Uterus (tissue), 4 donors: ENCODE measurements around the gene CACNA2D4. TPM values are rescaled to one million over a fixed set of nuclear protein-coding genes. Genes with fewer than 3 reads are reported as not detected.

Experiments used
- DNase-seq, 2 donors: peaks; one replicate each; pipeline ENCODE4 v3.0.0-alpha.2; 2019 to 2020
- H3K27ac ChIP-seq, 2 donors: fragments of 200-600 bp; sonication (generic); 1 replicate in 1 of 2; 2 replicates in 1 of 2; pipeline ENCODE4 v1.5.1; 2016 to 2018
- H3K27me3 ChIP-seq, 2 donors: fragments of 200-600 bp; sonication (generic); one replicate each; pipeline ENCODE4 v1.5.1; 2018 to 2019; ENCODE audit warnings: control low read depth in 1 of 2
- H3K36me3 ChIP-seq, 2 donors: fragments of 200-600 bp; sonication (generic); one replicate each; pipeline ENCODE4 v1.5.1; 2019; ENCODE audit warnings: control low read depth in 1 of 2
- H3K4me1 ChIP-seq, 2 donors: fragments of 200-600 bp; sonication (generic); one replicate each; pipeline ENCODE4 v1.5.1; 2018 to 2019; ENCODE audit warnings: control low read depth in 1 of 2
- H3K4me3 ChIP-seq, 2 donors: fragments of 200-600 bp; sonication (generic); 1 replicate in 1 of 2; 2 replicates in 1 of 2; pipeline ENCODE4 v1.5.1; 2018 to 2019; ENCODE audit warnings: mild to moderate bottlenecking in 1 of 2
- H3K9me3 ChIP-seq, 2 donors: fragments of 200-600 bp; sonication (generic); one replicate each; pipeline ENCODE4 v1.5.1; 2019; ENCODE audit warnings: control low read depth in 1 of 2
- CTCF ChIP-seq, 4 experiments: fragments of 200-600 bp in 2 of 4; fragments of 450-650 bp in 2 of 4; sonication (generic) in 2 of 4; IDR thresholded peaks; one replicate each; pipeline ENCODE4 v1.5.1; 2016 to 2019; ENCODE audit warnings: antibody characterized with exemption in 4 of 4, mild to moderate bottlenecking in 2 of 4, moderate library complexity in 1 of 4
- POLR2A ChIP-seq, 2 donors: fragments of 450-650 bp; IDR thresholded peaks; one replicate each; pipeline ENCODE4 v1.6.1; 2016; ENCODE audit warnings: antibody characterized with exemption in 2 of 2, mild to moderate bottlenecking in 1 of 2, moderate library complexity in 1 of 2
- intact Hi-C: fragments of 100-400 bp; cut with DNase I; formaldehyde crosslinking; loops from one replicate; pipeline ENCODE4 v1.15.1; 2023; ENCODE audit warnings: low total_unique reads
- total RNA-seq, 4 donors: library from RNA; depleted of rRNA in 3 of 4; stranded (reverse); fragments of >200 nt in 3 of 4; gene quantifications; one replicate each; pipeline versions ENCODE4 v1.1.0 to v1.2.4, GENCODE V29; 2014 to 2023
- donor health status: DM: yes; HTN: yes; CAD: no.

The CACNA2D4 gene
- total RNA-seq, 4 donors from 2014 or later: 2.6 to 4.1 (median 4.0) TPM; not detected in 1

- DNase-seq: no peak
Observed at GRCh38 chr12:1794440-1795090, 123.9 kb downstream of the CACNA2D4 start.

GRCh38 chr12:1793426-1794210, 124.8 kb downstream of the CACNA2D4 start:
- no peak overlapping the region for H3K4me3 ChIP-seq
- TF ChIP-seq POLR2A (IDR thresholded peaks at IDR 0.05): no peak
- TF ChIP-seq CTCF (IDR thresholded peaks at IDR 0.05): no peak
- H3K27me3 ChIP-seq: no peaks in the 10 kb centered on the region
- H3K27ac ChIP-seq: no peak overlapping the region
- H3K9me3 ChIP-seq: no peaks in the 10 kb centered on the region
- DNase-seq: no peak
- H3K4me1 ChIP-seq: peaks cover 0 to 7% of the 10 kb centered on the region in 2 donors
- intact Hi-C loops: loop anchor here (5.0 to 10.0 kb wide), 2 partner anchors 141 to 791 kb away; no protein-coding TSS in a partner anchor
- no peaks in the 10 kb centered on the region for H3K36me3 ChIP-seq

More at GRCh38 chr12:1794440-1795090, 123.9 kb downstream of the CACNA2D4 start:
- TF ChIP-seq POLR2A (IDR thresholded peaks at IDR 0.05): no peak
- no peak for TF ChIP-seq CTCF (IDR thresholded peaks at IDR 0.05)
- Histone ChIP-seq H3K9me3 (no peaks in the 10 kb centered on the region), H3K27me3 (no peaks in the 10 kb centered on the region), H3K36me3 (no peaks in the 10 kb centered on the region), H3K4me1 (peaks cover 0 to 7% of the 10 kb centered on the region in 2 donors), H3K27ac (no peak overlapping the region), H3K4me3 (no peak overlapping the region)
- intact Hi-C loops: loop anchor here (5.0 to 10.0 kb wide), 4 partner anchors 142 to 790 kb away; no protein-coding TSS in a partner anchor

DNA sequence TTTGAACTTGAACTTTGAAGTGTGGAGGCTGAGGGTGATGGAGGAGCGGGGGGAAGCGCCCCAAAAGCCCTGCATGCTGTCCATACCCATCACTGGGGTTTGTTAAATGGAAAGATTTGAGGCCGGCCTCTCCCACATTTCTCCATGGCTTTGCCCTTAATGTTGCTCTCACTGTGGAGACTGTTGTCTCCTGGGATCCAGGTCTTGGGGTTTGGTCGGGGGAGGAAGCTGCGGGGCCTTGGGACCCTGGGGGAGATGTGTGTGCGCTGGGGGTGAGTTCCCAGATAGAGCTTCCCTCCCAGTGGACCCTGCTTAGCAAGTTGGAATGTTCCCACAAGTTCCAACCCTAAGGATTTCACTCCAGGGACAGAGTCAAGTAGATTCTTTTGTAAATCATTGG, 126.0 kb downstream of the CACNA2D4 start:
- TF ChIP-seq POLR2A (IDR thresholded peaks at IDR 0.05) (no peak), CTCF (IDR thresholded peaks at IDR 0.05) (no peak)
- Histone ChIP-seq H3K9me3 (no peaks in the 10 kb centered on the region), H3K36me3 (no peaks in the 10 kb centered on the region), H3K27me3 (no peaks in the 10 kb centered on the region), H3K27ac (no peak overlapping the region), H3K4me3 (no peak overlapping the region), H3K4me1 (peaks cover 0 to 7% of the 10 kb centered on the region in 2 donors)
- no peak for DNase-seq
- intact Hi-C loops: loop anchor here (5.0 to 10.0 kb wide), 2 partner anchors 140 to 792 kb away; no protein-coding TSS in a partner anchor

DNA sequence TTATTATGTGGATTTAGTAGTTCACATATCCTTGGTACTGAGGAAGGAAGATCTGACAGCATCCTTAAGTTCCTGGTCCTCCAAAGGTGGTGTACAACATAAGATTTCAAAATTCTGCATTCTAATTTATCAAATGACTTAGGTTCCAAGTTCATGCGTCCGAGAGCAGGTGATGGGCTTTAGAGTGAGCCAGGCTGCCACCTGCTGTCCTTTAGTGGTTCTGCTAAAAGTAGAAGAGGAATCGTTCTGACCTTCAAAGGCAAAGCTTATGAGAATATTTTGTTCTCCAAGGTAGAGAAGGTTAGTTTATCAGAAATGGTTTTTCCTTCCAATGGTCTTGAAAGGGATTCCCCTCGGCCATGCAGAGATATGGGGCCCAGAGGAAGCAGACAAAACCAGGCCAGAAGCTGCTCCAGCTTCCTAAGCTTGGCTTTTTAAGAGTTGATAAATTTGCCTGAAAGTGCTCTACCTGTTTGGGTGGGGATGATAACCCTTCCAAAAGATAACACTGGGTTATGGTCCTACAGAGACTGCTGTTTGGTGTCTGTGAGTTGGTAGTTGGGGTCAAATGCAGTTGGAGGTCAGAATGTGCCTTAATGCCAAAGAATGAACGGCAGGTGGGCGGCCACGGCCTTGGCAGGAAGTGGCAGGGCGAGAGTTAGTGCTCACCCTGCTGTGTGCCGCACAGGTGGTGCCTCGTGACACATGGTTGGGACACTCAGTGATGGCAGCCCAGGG, 127.2 kb downstream of the CACNA2D4 start:
- Histone ChIP-seq H3K27me3 (no peaks in the 10 kb centered on the region), H3K27ac (no peak overlapping the region), H3K36me3 (no peaks in the 10 kb centered on the region), H3K4me3 (no peak overlapping the region), H3K4me1 (peaks cover 0 to 7% of the 10 kb centered on the region in 2 donors), H3K9me3 (no peaks in the 10 kb centered on the region)
- intact Hi-C loops: loop anchor here (5.0 to 10.0 kb wide), 2 partner anchors 139 to 794 kb away; no protein-coding TSS in a partner anchor
- DNase-seq: peak; percentile 63 to 75
- TF ChIP-seq POLR2A (IDR thresholded peaks at IDR 0.05): no peak
- TF ChIP-seq CTCF (IDR thresholded peaks at IDR 0.05): peak; percentile 83 to 92 (median 86)
